Measurements from ENCODE around the gene CTDP1. TPM values are rescaled to one million over a fixed set of nuclear protein-coding genes. Genes with fewer than 3 reads are reported as not detected.

Gene CTDP1
- total RNA-seq, 2 donors from 2014 or later = 8.8 to 21.8 TPM

- ATAC-seq (no peak), DNase-seq (no peak)
- Histone ChIP-seq H3K9me3 (peaks cover 0 to 5% (median 0%) of the 10 kb centered on the region in 3 donors), H3K4me1 (no peaks in the 10 kb centered on the region), H3K4me3 (no peak overlapping the region), H3K27me3 (no peaks in the 10 kb centered on the region), H3K36me3 (replicated peaks in 1 of 2; ENCODE audit: insufficient read depth in 1 of 2, low read depth in 2 of 2) (peaks cover 7 to 29% of the 10 kb centered on the region in 2 donors), H3K27ac (no peak overlapping the region)
- intact Hi-C loops (cut with DNase I) = no loop called here
- TF ChIP-seq CTCF (IDR thresholded peaks at IDR 0.05) (no peak), POLR2A (IDR thresholded peaks at IDR 0.05) (no peak)
- WGBS, 2 donors = 96 to 97% methylated on average over 17 to 38 of the region's 38 CpGs
Measured at GRCh38 chr18:79733135-79733701, 53.6 kb downstream of the CTDP1 start.

GRCh38 chr18:79733986-79734770 lies 54.6 kb downstream of the CTDP1 start:
- no peak overlapping the region for H3K4me3 ChIP-seq
- no peak for ATAC-seq
- H3K27ac ChIP-seq = no peak overlapping the region
- H3K4me1 ChIP-seq = no peaks in the 10 kb centered on the region
- peaks cover 6 to 29% of the 10 kb centered on the region in 2 donors for H3K36me3 ChIP-seq (replicated peaks in 1 of 2; ENCODE audit: insufficient read depth in 1 of 2, low read depth in 2 of 2)
- 87 to 94% methylated on average over 27 to 33 of the region's 33 CpGs for WGBS, 2 donors
- no peaks in the 10 kb centered on the region for H3K27me3 ChIP-seq
- intact Hi-C loops (cut with DNase I) = no loop called here
- no peak for DNase-seq
- TF ChIP-seq POLR2A (IDR thresholded peaks at IDR 0.05) (no peak), CTCF (IDR thresholded peaks at IDR 0.05) (no peak)
- peaks cover 0 to 5% (median 0%) of the 10 kb centered on the region in 3 donors for H3K9me3 ChIP-seq

GRCh38 chr18:79735071-79735980 lies 55.7 kb downstream of the CTDP1 start:
- Histone ChIP-seq H3K4me3 (no peak overlapping the region), H3K9me3 (peaks cover 0 to 5% (median 0%) of the 10 kb centered on the region in 3 donors), H3K27me3 (no peaks in the 10 kb centered on the region), H3K36me3 (replicated peaks in 1 of 2; ENCODE audit: insufficient read depth in 1 of 2, low read depth in 2 of 2) (peaks cover 0 to 23% of the 10 kb centered on the region in 2 donors), H3K4me1 (no peaks in the 10 kb centered on the region), H3K27ac (no peak overlapping the region)
- no peak for TF ChIP-seq POLR2A (IDR thresholded peaks at IDR 0.05)
- no peak for TF ChIP-seq CTCF (IDR thresholded peaks at IDR 0.05)
- intact Hi-C loops (cut with DNase I) = no loop called here
- DNase-seq = no peak
- 94 to 97% methylated on average over 58 to 63 of the region's 63 CpGs for WGBS, 2 donors
- no peak for ATAC-seq

GRCh38 chr18:79736230-79736629 lies 56.6 kb downstream of the CTDP1 start:
- Histone ChIP-seq H3K36me3 (replicated peaks in 1 of 2; ENCODE audit: insufficient read depth in 1 of 2, low read depth in 2 of 2) (peaks cover 0 to 23% of the 10 kb centered on the region in 2 donors), H3K27ac (no peak overlapping the region), H3K9me3 (peaks cover 0 to 5% (median 0%) of the 10 kb centered on the region in 3 donors), H3K27me3 (no peaks in the 10 kb centered on the region), H3K4me1 (no peaks in the 10 kb centered on the region), H3K4me3 (no peak overlapping the region)
- TF ChIP-seq POLR2A (IDR thresholded peaks at IDR 0.05) = no peak
- TF ChIP-seq CTCF (IDR thresholded peaks at IDR 0.05) = no peak
- intact Hi-C loops (cut with DNase I) = no loop called here
- DNase-seq (no peak), ATAC-seq (no peak)
- WGBS, 2 donors = 92 to 95% methylated on average over 25 of the region's 25 CpGs

Data from body of pancreas (tissue), 4 donors.